K562 (cell line): ENCODE results near the gene KCNK3. TPM values are rescaled to one million over a fixed set of nuclear protein-coding genes. Genes with fewer than 3 reads are reported as not detected.

Experiments
- CEBPZ ChIP-seq: fragments of 150-350 bp; IDR thresholded peaks from 2 replicates; pipeline ENCODE4 v1.6.1; 2014; ENCODE audit warnings: low read depth, mild to moderate bottlenecking, low read length, borderline replicate concordance
- E2F5 ChIP-seq: sonication (generic); formaldehyde crosslinking; IDR thresholded peaks from 2 replicates; pipeline ENCODE4 v1.8.0; 2022; ENCODE audit warnings: mild to moderate bottlenecking, missing genetic modification reagents
- HIVEP1 ChIP-seq: fragments of 250-450 bp; sonication (Bioruptor Pico); IDR thresholded peaks from 2 replicates; pipeline ENCODE4 v1.4.0; 2020; ENCODE audit warnings: mild to moderate bottlenecking
- MEF2A ChIP-seq: IDR thresholded peaks from 2 replicates; pipeline ENCODE4 v1.6.1; 2011; ENCODE audit warnings: low read depth, mild to moderate bottlenecking, low read length, moderate library complexity; ENCODE audit not compliant: control insufficient read depth
- NR2C1 ChIP-seq, 2 experiments: fragments of 450-650 bp; IDR thresholded peaks; 2 replicates each; pipeline ENCODE4 v1.6.1; 2017; ENCODE audit warnings: mild to moderate bottlenecking in 2 of 2, antibody characterized with exemption in 1 of 2, inconsistent platforms in 1 of 2, missing compliant biosample characterization in 1 of 2, missing genetic modification characterization in 1 of 2
- TBP ChIP-seq: optimal IDR thresholded peaks from 2 replicates; pipeline ENCODE3; 2011; ENCODE audit warnings: low read depth, low read length, improper control_type of control experiment
- ZNF184 ChIP-seq: sonication (generic); formaldehyde crosslinking; IDR thresholded peaks from 2 replicates; pipeline ENCODE4 v1.5.0; 2020; ENCODE audit warnings: missing genetic modification reagents
- polyA plus RNA-seq, 8 experiments: library from polyadenylated mRNA; depleted of rRNA in 4 of 8; stranded (reverse) in 5 of 8; unstranded in 3 of 8; fragments of >200 nt; fragmentation: Nextera tagmentation in 2 of 8; fragmentation: Illumina TruSeq in 1 of 8; extraction: Ambion mirVana in 2 of 8; extraction: Trizol in 1 of 8; gene quantifications; 2 replicates each; pipeline versions ENCODE4 v1.2.1 to v1.2.3, GENCODE V29; 2011 to 2014; ENCODE audit warnings: inconsistent platforms in 1 of 8, missing spikeins in 1 of 8
- total RNA-seq, 7 experiments: library from RNA; depleted of rRNA in 6 of 7; stranded (reverse); fragments of >200 nt in 6 of 7; fragmentation: Illumina TruSeq in 2 of 7; extraction: Trizol in 2 of 7; gene quantifications; 2 replicates each; pipeline versions ENCODE4 v1.2.1 to v1.2.3, GENCODE V29; 2011 to 2021; ENCODE audit warnings: low replicate concordance in 1 of 7
- TF ChIP-seq, protein P1 (sequence below): fragments of 250-450 bp; sonication (Bioruptor Pico); IDR thresholded peaks from 2 replicates; pipeline ENCODE4 v1.8.0; 2021; ENCODE audit warnings: mild to moderate bottlenecking, moderate library complexity

Gene KCNK3
- total and polyA plus RNA-seq, 9 of the 15 experiments (the other 6 are each of a cell fraction or from before 2014, with no cell fraction given) = 0.01 to 0.20 (median 0.07) TPM; not detected in 5

DNA sequence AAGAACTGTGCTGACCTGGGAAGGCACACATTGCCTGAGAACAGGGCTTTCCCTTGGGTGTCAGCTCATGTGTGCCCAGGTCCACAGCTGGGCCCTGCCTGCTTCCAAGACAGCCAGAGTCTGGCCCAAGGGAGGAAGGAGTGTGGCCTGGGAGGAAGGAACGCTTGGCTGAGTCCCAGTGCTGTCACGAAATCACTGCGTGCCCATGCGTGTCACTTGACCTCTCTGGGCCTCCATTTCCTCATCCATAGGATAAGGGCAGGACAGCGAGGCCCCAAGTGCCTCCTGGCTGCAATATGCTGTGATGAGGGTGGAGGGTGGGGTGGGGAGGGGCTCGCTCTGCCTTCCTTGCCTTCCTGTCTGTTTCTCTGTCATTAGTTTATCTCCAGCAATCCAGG, 642 bp upstream of the KCNK3 start (continued):
- TF ChIP-seq E2F5 (CRISPR knock-in tag) (no peak), HIVEP1 (CRISPR knock-in tag) (no peak), NR2C1 (IDR thresholded peaks at IDR 0.05) (no peak), NR2C1 (tag; IDR thresholded peaks at IDR 0.05) (no peak), MEF2A (no peak), TBP (no peak), ZNF184 (CRISPR knock-in tag) (no peak), CEBPZ (no peak)
- TF ChIP-seq, protein P1, sequence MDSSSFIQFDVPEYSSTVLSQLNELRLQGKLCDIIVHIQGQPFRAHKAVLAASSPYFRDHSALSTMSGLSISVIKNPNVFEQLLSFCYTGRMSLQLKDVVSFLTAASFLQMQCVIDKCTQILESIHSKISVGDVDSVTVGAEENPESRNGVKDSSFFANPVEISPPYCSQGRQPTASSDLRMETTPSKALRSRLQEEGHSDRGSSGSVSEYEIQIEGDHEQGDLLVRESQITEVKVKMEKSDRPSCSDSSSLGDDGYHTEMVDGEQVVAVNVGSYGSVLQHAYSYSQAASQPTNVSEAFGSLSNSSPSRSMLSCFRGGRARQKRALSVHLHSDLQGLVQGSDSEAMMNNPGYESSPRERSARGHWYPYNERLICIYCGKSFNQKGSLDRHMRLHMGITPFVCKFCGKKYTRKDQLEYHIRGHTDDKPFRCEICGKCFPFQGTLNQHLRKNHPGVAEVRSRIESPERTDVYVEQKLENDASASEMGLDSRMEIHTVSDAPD (CRISPR knock-in tag) = no peak
